AG04450 (cell line): Measurements from ENCODE around the gene CACNB3. TPM values are rescaled to one million over a fixed set of nuclear protein-coding genes. Genes with fewer than 3 reads are reported as not detected.

Experiments
- CTCF ChIA-PET: fragments of 300-600, 350-600 bp; formaldehyde crosslinking; extraction: SDS; loops from one replicate; lab custom pipeline; 2022; ENCODE audit warnings: antibody characterized with exemption, inconsistent platforms; lab: Charles Lee
- POLR2A ChIA-PET: fragments of 350-600 bp; formaldehyde crosslinking; extraction: SDS; loops from one replicate; lab custom pipeline; 2021; ENCODE audit warnings: antibody characterized with exemption, inconsistent platforms; lab: Yijun Ruan, JAX
- DNase-seq: peaks from one replicate; pipeline ENCODE4 v3.0.0-alpha.2; 2011; ENCODE audit warnings: low read depth, low spot score
- H3K27ac ChIP-seq: one replicate; pipeline ENCODE4 v1.5.1; 2012; ENCODE audit warnings: low read depth, low read length, control low read depth
- H3K27me3 ChIP-seq: one replicate; pipeline ENCODE4 v1.6.0; 2012; ENCODE audit warnings: low read length; ENCODE audit not compliant: control insufficient read depth, insufficient read depth
- H3K4me3 ChIP-seq: 2 replicates; pipeline ENCODE4 v1.5.1; 2011; ENCODE audit warnings: mild to moderate bottlenecking, low read depth, low read length, control low read depth
- H3K9me3 ChIP-seq: 2 replicates; pipeline ENCODE4 v1.5.1; 2012; ENCODE audit warnings: low read length; ENCODE audit not compliant: control insufficient read depth, insufficient read depth
- CTCF ChIP-seq: IDR thresholded peaks from 2 replicates; pipeline ENCODE4 v1.5.1; 2011; ENCODE audit warnings: low read depth, low read length, control low read depth, inconsistent platforms
- polyA minus RNA-seq: library from RNA; depleted of rRNA, polyadenylated mRNA; stranded (reverse); fragments of >200 nt; gene quantifications from 2 replicates; pipeline ENCODE4 v1.2.3, GENCODE V29; 2011; rRNA and poly(A)+ RNA removed
- polyA plus RNA-seq: library from polyadenylated mRNA; depleted of rRNA; stranded (reverse); fragments of >200 nt; gene quantifications from 2 replicates; pipeline ENCODE4 v1.2.3, GENCODE V29; 2011; rRNA removed

The CACNB3 gene
- polyA plus RNA-seq, result 44.9 and 51.7 TPM in 2 replicates
- 36.1 and 45.3 TPM in 2 replicates for polyA minus RNA-seq

- TF ChIP-seq CTCF, result no peak
- Histone ChIP-seq H3K27ac (peak within 1 kb of the TSS; percentile 11), H3K9me3 (peaks cover 3% of the 10 kb centered on the region; the same call in 1 of the 2 replicates), H3K27me3 (no peaks in the 10 kb centered on the region), H3K4me3 (peak within 1 kb of the TSS; percentile 76)
- ChIA-PET CTCF (interaction anchor here (1.1 to 1.5 kb wide), 3 partner anchors 22 to 73 kb away, joined by 3 to 6 read pairs (median 3); no protein-coding TSS in a partner anchor), POLR2A (no interaction called here)
- DNase-seq, result no peak
Observed at GRCh38 chr12:48817873-48818830, at the start of gene CACNB3. TSS of gene CACNB3 (plus strand) at chr12:48818496. CDS start at chr12:48818930, 434 bp downstream.

GRCh38 chr12:48768736-48769135 is 49.6 kb upstream of the CACNB3 start:
- CTCF ChIA-PET, result interaction anchor here (0.9 to 2.4 kb wide), 3 partner anchors 15 to 46 kb away, joined by 3 to 11 read pairs (median 6); no protein-coding TSS in a partner anchor

GRCh38 chr12:48770756-48771155 is 47.5 kb upstream of the CACNB3 start:
- Histone ChIP-seq H3K9me3 (no peaks in the 10 kb centered on the region), H3K4me3 (no peak overlapping the region), H3K27me3 (no peaks in the 10 kb centered on the region), H3K27ac (no peak overlapping the region)
- no peak for TF ChIP-seq CTCF
- ChIA-PET CTCF (interaction anchor here (0.9 to 1.5 kb wide), 3 partner anchors 18 to 217 kb away, joined by 3 to 6 read pairs (median 4); no protein-coding TSS in a partner anchor), POLR2A (no interaction called here)
- DNase-seq, result no peak

More at GRCh38 chr12:48768736-48769135, 49.6 kb upstream of the CACNB3 start:
- TF ChIP-seq CTCF, result no peak
- DNase-seq, result no peak
- H3K9me3 ChIP-seq, result no peaks in the 10 kb centered on the region
- H3K27me3 ChIP-seq, result no peaks in the 10 kb centered on the region
- no peak overlapping the region for H3K4me3 ChIP-seq
- H3K27ac ChIP-seq, result no peak overlapping the region
- POLR2A ChIA-PET, result no interaction called here

- Histone ChIP-seq H3K9me3 (no peaks in the 10 kb centered on the region), H3K27me3 (no peaks in the 10 kb centered on the region), H3K27ac (no peak overlapping the region), H3K4me3 (no peak overlapping the region)
- ChIA-PET POLR2A (no interaction called here), CTCF (no interaction called here)
- DNase-seq, result no peak
- no peak for TF ChIP-seq CTCF
Observed at GRCh38 chr12:48771588-48772112, 46.6 kb upstream of the CACNB3 start.
